Measurements from ENCODE around the gene LENG8. TPM values are rescaled to one million over a fixed set of nuclear protein-coding genes. Genes with fewer than 3 reads are reported as not detected.

LENG8 gene
- total RNA-seq, 4 donors from 2014 or later, result 124 to 219 (median 157) TPM

DNA sequence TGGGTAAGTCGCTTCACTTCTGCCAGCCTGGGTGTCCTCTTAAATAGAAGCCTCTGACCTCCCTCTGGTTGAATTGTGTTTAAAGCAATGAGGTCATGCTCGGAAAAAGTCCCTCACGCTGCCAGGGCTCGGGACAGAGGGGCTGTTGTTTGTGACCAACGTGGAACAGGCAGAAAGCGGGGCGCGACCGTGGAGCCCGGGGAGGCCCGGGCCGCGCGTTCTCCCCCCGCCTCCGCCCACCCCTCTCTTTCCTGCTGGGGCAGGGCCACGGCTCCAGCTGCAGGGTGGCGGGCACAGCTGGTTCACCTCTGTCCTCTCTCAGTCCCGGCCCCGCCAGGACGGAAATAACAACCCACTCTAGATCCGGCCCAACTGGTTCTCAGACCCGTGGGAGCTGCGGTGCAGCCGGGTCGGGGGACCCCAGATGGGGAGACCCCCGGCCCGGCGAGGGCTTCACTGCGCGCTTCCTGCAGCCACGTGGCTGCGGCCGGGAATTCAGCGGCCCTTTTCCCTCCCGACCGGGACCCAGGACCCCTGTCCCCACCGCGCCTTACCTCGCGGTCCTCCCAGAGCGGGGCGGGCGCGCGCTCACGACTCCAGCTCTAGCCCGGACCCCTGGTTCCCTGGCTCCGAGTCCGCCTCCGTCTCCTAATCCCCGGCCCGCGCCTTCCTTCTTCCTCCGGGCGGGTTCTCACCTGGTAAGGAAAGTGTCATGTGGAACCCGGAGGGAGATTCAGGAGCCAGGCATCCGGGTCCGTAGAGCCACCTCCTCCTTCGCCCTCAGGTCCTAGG, 22.2 kb downstream of the LENG8 start:
- DNase-seq, result peak in 1 of 2 donors; percentile 22
- H3K27me3 ChIP-seq, result peaks cover 5% of the 10 kb centered on the region
- peaks cover 10 to 19% of the 10 kb centered on the region in 2 donors for H3K4me1 ChIP-seq
- intact Hi-C loops (cut with DNase I), result no loop called here
- TF ChIP-seq POLR2A (IDR thresholded peaks at IDR 0.05), result no peak
- TF ChIP-seq, protein P1, sequence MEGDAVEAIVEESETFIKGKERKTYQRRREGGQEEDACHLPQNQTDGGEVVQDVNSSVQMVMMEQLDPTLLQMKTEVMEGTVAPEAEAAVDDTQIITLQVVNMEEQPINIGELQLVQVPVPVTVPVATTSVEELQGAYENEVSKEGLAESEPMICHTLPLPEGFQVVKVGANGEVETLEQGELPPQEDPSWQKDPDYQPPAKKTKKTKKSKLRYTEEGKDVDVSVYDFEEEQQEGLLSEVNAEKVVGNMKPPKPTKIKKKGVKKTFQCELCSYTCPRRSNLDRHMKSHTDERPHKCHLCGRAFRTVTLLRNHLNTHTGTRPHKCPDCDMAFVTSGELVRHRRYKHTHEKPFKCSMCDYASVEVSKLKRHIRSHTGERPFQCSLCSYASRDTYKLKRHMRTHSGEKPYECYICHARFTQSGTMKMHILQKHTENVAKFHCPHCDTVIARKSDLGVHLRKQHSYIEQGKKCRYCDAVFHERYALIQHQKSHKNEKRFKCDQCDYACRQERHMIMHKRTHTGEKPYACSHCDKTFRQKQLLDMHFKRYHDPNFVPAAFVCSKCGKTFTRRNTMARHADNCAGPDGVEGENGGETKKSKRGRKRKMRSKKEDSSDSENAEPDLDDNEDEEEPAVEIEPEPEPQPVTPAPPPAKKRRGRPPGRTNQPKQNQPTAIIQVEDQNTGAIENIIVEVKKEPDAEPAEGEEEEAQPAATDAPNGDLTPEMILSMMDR (IDR thresholded peaks at IDR 0.05), result no peak
- H3K4me3 ChIP-seq (replicated peaks in 1 of 3), result peak overlapping the region in 1 of 3 donors; percentile 30
- WGBS, 2 donors, result 0 to 4% methylated on average over 7 to 25 of the region's 60 CpGs
- no peaks in the 10 kb centered on the region for H3K36me3 ChIP-seq
- H3K9me3 ChIP-seq, result no peaks in the 10 kb centered on the region
- peak overlapping the region in 2 of 3 donors; percentile 65 to 67 for H3K27ac ChIP-seq

DNA sequence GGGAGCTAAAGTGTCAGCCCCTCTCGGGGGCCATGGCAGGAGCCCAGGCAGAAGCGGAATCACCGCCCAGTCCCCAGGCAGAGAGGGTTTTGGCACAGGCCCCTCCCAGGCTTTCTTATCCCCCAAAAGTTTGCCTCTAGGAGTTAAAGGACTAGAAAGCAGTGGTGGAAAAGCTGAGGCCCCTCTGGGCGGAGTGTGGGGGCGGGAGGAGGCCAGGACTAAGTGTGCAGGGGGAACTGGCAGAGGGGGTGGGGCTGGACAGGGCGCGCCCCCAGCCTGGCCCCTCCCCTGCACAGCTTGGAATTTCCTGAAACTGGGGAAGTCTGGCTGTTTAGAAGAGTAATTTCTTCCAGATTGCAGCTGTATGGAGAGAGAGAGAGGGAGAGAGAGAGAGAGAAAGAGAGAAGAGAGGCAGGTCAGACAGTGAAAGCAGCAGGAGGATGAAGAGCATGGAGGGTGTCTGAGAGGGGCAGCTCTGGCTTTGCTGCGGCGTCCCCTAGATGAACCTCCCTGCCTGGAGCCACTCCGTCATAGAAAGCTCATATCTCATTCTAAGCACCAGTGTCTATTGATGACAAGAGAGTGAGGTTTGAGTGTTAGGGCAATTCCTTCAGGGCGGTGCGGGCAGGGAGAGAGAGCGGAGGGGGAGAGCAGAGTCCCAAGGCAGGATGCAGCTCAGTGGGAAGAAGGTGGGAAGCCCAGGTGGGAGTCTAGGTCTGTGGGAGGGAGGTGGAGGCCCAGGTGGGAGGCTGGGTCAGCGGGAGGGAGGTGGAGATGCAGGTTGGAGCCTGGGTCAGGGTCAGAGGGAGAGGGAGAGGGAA, 24.3 kb downstream of the LENG8 start, which contains the start of gene CDC42EP5:
CDC42EP5 (minus strand) TSS at position 226 of the 821 bp plus-strand sequence. CDS start 7,749 bp downstream, outside the sequence.
- Histone ChIP-seq H3K27me3 (peaks cover 5% of the 10 kb centered on the region), H3K36me3 (no peaks in the 10 kb centered on the region), H3K27ac (peak within 1 kb of the TSS in 2 of 3 donors; percentile 58 to 75), H3K4me1 (peaks cover 10 to 19% of the 10 kb centered on the region in 2 donors), H3K4me3 (replicated peaks in 1 of 3) (peak within 1 kb of the TSS in 1 of 3 donors; percentile 30), H3K9me3 (no peaks in the 10 kb centered on the region)
- intact Hi-C loops (cut with DNase I), result no loop called here
- TF ChIP-seq POLR2A (IDR thresholded peaks at IDR 0.05), result peak in 1 of 2 donors; percentile 14
- TF ChIP-seq, protein P1 (IDR thresholded peaks at IDR 0.05), result no peak
- peak in 1 of 2 donors; percentile 32 for DNase-seq
- 8 to 13% methylated on average over 11 to 12 of the region's 14 CpGs for WGBS, 2 donors

DNA sequence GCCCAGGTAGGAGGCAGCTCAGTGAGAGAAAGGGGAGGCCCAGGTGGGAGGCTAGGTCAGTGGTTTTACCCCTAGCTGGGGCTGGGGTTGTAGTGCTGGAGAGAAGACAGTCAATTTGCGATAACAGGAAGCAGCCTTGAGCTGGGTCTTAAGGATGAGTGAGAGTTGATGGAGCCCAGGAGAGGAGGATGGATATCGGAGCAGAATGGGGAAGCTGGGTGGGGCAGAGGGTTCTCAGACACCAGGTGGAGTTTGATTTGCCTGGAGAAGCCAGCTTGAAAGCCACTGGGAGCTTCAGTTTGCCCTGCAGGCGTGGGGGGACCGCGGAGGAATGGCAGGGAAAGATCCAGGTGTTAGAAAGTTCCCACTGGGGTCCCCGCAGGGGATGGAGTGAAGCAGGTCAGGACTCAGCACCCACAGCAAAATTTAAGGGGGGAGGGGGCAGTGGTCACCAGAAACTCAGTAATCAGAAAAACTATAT, 24.9 kb downstream of the LENG8 start:
- H3K4me1 ChIP-seq, result peaks cover 10 to 19% of the 10 kb centered on the region in 2 donors
- no peaks in the 10 kb centered on the region for H3K9me3 ChIP-seq
- intact Hi-C loops (cut with DNase I), result no loop called here
- WGBS, 2 donors, result 62 to 78% methylated on average over 6 of the region's 6 CpGs
- TF ChIP-seq, protein P1 (IDR thresholded peaks at IDR 0.05), result no peak
- no peak for TF ChIP-seq POLR2A (IDR thresholded peaks at IDR 0.05)
- H3K4me3 ChIP-seq (replicated peaks in 1 of 3), result no peak overlapping the region
- no peaks in the 10 kb centered on the region for H3K36me3 ChIP-seq
- H3K27me3 ChIP-seq, result peaks cover 5% of the 10 kb centered on the region
- no peak overlapping the region for H3K27ac ChIP-seq
- DNase-seq, result no peak

DNA sequence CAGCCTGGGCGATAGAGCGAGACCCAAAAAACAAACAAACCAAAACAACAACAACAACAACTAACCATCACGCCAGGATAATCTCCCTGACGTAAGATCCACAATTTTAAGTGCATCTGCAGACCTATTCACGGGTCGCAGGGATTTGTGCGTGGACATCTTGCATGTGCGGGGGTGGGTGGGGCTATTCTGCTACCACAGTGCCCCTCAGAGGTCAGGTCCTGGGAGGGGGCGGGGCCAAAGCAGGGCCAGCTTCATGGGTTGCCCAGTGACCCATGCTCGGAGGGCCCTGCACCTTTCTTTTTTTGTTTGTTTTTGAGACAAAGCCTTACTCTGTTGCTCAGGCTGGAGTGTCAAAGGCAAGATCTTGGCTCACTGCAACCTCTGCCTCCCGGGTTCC, 26.7 kb downstream of the LENG8 start:
- WGBS, 2 donors, result 85 to 86% methylated on average over 11 of the region's 11 CpGs
- Histone ChIP-seq H3K36me3 (no peaks in the 10 kb centered on the region), H3K4me1 (peaks cover 8 to 16% of the 10 kb centered on the region in 2 donors), H3K4me3 (replicated peaks in 1 of 3) (no peak overlapping the region), H3K9me3 (no peaks in the 10 kb centered on the region), H3K27ac (no peak overlapping the region), H3K27me3 (peaks cover 5% of the 10 kb centered on the region)
- no peak for DNase-seq
- TF ChIP-seq, protein P1 (IDR thresholded peaks at IDR 0.05), result no peak
- no peak for TF ChIP-seq POLR2A (IDR thresholded peaks at IDR 0.05)
- intact Hi-C loops (cut with DNase I), result no loop called here

Measured in thyroid gland (tissue), 4 donors.